ENCODE data around the gene PSG2. TPM values are rescaled to one million over a fixed set of nuclear protein-coding genes. Genes with fewer than 3 reads are reported as not detected.
"Not testable (repeated sequence)": the region's sequence is repeated elsewhere in the genome, so short reads cannot be mapped to it uniquely, and the experiment has no call there.

The PSG2 gene
- total and polyA plus RNA-seq, 5 experiments from 2014 or later: not detected

DNA sequence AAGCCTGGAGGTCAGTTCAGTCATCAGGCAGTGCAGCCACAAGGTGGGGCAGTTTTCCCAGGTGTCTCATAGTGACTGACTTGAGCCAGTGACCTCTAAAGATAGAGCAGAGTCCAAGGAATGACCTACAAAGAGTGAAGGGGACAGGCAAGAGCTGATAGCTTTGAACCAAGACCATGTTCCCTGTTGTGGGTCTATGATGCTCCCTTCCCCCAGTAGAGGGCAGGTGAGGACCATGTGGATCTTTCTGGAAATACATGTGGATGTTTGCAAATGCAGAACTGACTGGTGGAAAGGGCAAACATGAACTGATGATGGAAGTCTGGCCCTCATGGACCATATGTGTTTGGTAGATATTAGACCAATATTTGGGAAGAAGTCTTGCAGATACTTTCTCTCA lies 62.9 kb downstream of the PSG2 start:
- H3K9me3 Mint-ChIP-seq, ATAC-seq, POLR2A ChIA-PET, H3K36me3 Mint-ChIP-seq, DNase-seq, H3K4me3 Mint-ChIP-seq, H3K4me1 Mint-ChIP-seq, H3K27ac Mint-ChIP-seq: not testable (repeated sequence)
- H3K27me3 Mint-ChIP-seq: peaks cover 0 to 29% (median 10%) of the 10 kb centered on the region in 5 donors

Other genes with a start within 250 kb of the PSG2 start
- gene PSG1, start 203.0 kb downstream of the PSG2 start, total RNA-seq: not detected
- not detected for gene PSG1, start 203.0 kb downstream of the PSG2 start, polyA plus RNA-seq
- not detected for gene PSG6, start 164.8 kb downstream of the PSG2 start, total RNA-seq
- gene PSG6, start 164.8 kb downstream of the PSG2 start, polyA plus RNA-seq: not detected
- gene PSG7, start 145.5 kb downstream of the PSG2 start, total RNA-seq: not detected
- gene PSG7, start 145.5 kb downstream of the PSG2 start, polyA plus RNA-seq: not detected
- not detected for gene PSG11, start 56.2 kb downstream of the PSG2 start, total RNA-seq
- gene PSG11, start 56.2 kb downstream of the PSG2 start, polyA plus RNA-seq: not detected
- not detected for gene PSG5, start 103.8 kb upstream of the PSG2 start, total RNA-seq
- gene PSG5, start 103.8 kb upstream of the PSG2 start, polyA plus RNA-seq: not detected
- not detected for gene PSG4, start 122.9 kb upstream of the PSG2 start, total RNA-seq
- gene PSG4, start 122.9 kb upstream of the PSG2 start, polyA plus RNA-seq: not detected
- gene PSG9, start 186.8 kb upstream of the PSG2 start, total RNA-seq: not detected
- not detected for gene PSG9, start 186.8 kb upstream of the PSG2 start, polyA plus RNA-seq